GM19324 (cell line): ENCODE data around the gene OXCT2.
"Not testable (repeated sequence)": the region's sequence is repeated elsewhere in the genome, so short reads cannot be mapped to it uniquely, and the experiment has no call there.

Experiments
- ATAC-seq: cut with Tn5 transposase; IDR thresholded peaks from one replicate; pipeline ENCODE4 v1.9.1; 2021; ENCODE audit warnings: mild to moderate bottlenecking, moderate library complexity; ENCODE audit not compliant: unreplicated experiment, low FRiP score

OXCT2 gene

DNA sequence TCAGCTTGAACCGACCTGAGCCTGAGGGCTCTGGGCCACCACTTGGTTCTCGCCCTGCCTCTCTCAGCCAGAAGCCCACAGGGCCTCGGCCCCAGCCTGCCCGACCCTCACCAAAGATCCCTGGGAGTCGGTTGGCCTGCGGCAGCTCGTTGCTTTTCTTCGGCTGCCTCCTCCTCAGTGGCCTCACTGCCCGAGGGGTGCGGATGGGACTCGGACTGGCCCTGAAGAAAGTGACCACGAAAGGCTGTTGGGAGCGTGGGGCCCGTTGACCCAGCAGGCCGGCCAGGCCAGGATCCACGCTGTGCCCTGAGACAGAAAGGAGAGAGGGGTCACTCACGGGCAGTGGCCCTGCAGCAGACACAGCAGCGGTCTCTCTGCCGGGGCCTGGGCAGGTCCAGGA is 6.6 kb downstream of the OXCT2 start:
- not testable (repeated sequence) for ATAC-seq

DNA sequence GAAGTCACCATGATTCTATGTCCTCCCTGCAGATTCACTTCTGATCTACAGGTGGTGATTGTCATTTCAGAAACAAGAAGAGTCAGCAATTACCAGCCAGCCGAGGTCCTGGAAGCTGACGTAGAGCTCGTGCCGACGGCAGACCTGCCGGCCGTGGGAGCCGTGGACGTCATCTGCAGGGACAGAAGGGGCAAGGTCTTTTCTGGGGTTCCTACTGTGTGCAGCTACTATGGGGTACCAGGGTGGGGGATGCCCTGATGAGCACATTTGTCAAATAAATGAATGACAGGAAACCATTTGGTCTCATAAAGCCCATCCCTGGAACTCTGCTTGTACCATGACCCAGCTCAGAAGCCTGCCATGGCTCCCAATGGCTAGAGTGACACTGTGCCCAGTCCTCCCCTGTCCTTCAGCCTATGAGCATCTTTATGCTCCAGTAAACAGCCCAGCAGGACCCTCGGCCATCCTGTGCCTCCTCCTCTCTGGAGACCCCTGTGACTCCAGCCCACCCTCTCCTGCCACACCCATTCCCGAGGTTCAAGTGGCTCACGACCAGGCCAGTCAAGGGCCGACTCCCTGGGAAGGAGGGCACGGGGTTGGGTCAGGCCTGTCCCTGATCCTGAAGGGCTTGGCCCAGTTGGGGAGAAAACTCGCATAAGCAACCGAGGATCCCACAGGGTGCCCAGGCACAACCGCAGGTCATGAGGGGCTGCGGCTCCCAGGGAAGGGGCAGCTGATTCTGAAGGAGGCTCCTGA is 7.4 kb downstream of the OXCT2 start:
- ATAC-seq, result not testable (repeated sequence)

DNA sequence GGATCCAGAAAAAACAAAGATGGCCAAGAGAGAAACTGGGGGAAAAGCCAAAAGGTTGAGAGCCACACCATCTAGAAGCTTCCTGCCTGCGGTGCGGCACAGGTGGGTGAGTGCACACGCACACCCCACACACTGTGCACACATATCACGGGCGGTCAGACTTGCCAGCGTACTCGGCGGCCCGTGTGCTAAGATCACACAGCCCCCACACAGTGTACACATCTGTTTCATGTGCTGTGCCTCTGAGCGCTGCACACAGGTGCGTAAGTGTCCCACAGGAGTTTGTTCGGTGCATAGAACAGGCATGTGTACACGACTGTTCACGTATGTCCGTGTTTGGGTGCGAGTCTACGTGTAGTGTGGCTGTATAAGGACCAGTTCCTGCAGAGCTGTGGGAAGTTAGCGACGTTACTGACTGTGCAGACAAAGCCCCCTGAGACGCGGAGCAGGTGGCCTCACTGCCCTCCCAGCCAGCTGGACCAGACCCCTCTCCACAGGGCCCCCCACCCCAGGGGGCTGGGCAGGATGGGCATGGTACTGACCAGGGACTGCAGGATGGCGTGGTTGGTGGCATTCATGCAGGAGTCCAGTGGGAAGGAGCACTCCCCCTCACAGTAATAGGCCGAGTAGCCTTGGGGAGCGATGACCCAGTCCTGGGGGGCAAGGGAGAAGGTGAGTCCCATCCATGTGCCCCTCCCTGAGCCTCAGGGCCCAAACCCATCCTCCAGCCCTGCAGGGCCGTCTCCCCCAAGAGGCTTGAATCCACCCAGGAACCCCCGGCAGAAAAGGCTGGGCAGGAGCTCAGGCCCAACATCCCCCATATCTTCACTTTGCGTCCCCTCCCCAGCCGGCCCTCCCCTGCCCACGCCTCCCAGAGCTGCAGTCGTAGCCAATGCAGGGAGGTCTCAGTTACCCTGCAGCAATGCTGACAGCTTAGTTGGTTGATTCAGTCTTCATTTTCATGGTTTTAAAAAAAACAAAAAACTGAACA is 8.3 kb downstream of the OXCT2 start:
- no peak for ATAC-seq

DNA sequence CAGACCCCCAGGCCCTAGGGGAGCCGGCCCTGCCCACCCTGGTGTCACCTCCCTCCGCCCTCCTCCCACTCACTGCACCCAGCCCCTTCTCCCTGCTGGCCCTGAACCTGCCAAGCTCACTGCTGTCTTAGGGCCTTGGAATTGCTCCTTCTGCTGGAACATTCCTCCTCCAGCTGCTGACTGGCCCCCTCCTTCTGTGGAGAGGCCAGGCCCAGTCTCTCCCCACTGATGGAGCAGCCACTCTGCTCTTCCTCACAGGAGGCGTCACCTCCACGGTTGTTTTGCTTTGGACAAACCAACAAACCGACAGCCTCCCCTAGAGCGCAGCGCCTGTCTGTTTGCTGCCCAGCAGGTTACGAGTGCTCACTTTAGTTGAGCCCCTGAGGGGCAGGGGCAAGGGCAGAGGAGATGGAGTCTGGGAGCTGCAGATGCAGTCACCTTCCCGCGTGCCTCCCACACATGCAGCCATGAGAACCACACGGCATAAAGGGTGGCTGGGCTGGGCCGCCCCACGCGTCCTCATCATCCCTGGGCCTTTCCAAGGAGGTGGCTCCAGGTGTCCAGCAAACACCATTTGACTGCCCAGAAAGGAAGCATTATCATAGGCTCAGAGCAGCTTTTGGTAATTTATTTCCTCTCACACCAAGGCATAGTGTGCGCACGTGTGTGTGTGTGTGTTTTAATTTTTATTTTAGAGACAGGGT is 9.4 kb downstream of the OXCT2 start:
- no peak for ATAC-seq

DNA sequence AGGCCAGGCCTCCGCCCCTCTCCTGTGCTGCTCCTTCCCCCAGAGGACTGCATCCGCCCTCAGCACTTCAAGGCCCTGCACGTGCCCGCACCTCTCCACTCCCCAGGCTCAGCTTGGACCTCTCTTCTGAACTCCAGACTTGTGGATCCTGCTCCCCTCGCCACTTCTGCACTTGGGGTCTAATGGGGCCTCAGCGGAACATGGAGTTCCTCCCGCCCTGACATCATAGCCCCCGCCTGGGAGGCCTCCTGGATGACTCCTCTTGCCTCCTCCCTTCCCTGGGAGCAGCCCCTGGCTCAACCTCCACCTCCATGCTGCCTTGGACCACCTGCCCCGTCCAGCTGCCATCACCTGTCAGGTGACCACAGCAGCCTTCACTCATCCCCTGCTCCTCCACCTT is 10.1 kb downstream of the OXCT2 start:
- ATAC-seq, result no peak

DNA sequence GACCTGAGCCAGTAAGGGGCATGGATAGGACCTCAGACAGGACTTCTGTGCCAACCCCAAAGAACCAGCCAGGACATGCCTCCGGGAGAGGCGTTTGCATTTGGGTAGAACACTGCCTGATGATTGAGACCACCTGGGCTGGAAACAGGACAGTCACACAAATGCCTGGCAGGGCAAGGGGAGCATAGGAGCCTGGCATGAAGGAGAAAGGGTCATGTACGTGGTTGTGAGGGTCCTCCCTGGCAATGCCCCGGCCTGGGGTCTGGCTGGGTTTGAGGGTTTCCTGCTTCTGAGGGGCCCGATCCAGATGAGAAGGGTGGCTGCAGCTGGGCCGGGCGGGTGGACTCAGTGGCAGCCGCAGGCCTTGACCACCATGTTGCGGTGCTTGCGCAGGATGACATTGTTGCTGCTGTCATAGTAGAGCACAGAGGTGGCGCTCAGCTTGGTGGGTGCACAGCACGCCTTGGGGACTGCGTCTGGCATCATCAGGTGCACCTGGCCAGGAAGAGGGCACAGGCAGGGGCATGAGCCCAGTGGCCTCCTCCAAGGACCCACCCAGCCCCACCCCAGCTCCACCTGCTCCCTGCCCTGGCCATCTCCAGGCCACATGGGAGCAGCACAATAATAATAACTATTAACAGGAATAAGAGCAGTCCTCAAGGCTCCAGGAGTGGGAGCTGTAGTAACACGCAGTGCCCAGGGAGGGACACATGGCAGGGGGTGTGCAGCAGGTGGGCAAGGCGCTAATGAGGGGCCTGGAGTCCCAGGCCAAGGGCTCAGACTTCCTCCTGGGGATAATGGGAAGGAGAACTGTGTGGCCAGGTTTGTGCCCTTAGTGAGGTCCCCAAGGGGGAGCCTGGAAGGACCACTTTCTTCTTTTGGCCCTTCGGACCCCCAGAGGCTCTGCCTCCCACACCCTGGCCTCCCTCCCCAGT is 10.8 kb downstream of the OXCT2 start:
- ATAC-seq, result no peak

DNA sequence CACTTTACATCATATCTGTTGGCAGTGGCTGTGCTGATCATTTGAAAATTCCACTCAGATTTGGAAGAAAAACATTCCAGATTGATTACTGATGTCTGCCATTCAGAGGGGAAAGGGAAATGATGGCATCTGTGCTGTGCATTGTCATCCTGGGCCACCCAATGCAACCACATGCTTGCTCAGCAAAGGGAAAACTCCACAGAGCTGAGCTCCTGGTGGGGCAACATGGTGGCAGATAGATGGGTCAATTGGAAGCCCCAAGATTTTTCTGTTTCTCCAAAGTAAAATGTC is 11.8 kb downstream of the OXCT2 start:
- ATAC-seq, result no peak

DNA sequence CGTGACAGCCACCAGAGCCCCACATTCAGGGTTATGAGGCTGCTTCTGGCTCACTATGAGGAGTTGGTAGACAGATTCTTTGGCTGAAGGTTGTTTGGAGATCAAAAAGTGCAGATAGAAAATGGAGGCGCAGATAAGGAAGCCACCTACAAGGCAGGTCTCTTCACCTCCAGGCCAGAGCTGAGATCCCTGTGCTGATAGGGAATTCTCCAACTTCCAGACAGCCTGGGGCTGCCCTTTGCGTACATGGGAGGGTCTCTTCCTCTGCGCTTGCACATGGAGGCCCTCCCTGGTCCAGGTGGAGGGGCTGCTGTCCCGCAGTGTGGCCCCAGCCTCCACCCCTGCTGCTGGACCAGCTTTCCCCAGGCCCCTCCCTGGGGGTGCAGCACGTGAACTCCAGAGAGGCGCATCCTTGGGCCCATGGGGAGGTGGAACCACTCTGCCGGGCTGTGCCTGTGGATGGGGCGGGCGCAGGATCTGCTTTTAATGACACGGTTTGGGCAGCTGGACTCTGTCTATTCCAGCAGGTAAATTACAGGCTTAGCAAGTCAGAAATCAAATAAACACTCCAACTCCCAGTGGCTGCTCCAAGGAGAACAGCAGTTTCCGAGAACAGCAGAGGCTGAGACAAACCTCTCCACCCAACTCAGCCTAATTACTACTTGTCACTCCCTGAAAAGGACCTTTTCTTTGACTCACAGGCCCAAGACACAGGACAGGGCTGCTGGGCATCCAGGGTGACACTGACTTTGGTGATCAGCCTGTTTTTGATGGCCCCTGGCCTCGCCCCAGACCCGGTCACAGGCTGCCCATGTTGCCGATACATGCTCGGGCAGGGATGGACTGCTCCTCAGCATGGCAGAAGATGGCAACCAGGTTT is 12.4 kb downstream of the OXCT2 start:
- ATAC-seq, result no peak

DNA sequence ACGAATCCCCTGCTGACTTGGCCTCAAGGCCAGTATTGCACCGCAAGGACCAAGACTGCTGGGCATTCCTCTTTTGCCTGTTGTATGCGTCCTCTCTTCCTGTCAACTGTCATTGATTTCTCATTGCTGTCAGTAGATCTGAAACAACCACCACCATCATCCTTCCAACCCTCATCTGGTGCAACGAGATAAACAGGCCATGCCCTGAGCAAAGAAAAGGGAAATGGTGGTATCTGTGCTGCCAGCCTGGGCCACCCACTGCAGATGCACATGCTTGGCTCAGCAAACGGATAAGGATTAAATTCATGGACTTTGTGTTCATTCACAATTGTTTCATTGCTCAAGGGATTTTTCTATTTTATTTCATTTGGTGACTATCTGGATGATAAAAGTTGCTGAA is 13.6 kb downstream of the OXCT2 start:
- no peak for ATAC-seq

DNA sequence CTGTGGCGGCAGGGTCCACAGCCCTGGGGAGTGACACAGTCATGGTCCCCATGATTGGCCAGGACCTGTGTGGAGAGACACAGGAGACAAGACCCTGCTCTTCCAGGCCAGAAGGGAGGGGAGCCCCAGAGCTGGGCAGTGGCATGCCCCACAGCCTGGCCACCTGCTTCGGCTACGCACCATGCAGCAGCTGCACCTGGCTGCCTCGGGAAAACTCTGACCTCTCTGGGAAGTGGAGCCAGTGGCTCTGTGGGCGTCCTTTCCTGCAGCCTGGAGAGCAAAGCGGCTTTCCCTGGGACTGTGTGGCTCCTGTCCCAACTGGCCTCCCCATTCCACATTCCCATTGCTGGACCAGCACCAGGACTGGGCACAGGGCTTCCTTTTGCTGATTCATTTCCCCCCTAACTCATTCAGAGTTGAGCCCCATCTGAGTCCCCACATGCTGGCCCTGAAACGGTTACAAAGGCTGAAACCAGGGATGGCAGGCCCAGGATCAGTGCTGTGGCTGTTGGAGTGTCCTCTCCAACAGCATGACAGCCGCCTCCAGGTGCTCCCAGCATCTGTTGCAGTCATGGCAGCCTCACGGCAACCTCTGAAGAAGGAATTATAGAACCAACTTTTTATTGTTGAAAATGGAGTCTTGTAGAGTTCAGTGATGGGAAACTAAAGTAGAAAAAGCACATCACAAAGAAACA is 15.0 kb downstream of the OXCT2 start:
- no peak for ATAC-seq

DNA sequence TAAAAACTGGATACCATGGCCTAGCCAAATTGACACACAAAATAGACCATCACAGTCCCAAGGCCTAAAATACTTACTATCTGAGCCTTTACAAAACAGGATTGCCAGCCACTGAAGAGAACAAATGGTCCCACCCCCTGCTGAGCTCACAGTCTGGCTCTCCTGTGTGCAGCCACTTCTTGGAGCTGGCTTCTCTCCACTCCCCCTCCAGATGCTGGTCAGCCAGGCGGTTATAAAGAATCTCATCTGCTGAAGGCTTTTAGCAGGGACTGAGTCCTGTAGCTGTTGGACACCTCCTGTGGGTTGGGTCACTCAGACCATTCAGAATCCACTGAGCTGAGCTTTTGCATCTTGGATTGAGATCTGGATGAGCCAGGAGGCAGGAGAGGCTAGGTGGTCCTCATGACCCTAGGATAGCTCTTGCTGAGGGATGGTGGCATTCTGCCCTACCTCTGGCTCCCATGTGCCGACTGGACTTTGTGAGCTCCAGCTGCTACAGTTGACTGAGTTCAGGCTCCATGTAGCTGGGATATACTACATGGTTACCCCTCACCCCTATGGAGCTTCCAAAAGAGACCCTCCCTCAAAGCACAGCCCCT is 16.1 kb downstream of the OXCT2 start:
- ATAC-seq, result no peak

DNA sequence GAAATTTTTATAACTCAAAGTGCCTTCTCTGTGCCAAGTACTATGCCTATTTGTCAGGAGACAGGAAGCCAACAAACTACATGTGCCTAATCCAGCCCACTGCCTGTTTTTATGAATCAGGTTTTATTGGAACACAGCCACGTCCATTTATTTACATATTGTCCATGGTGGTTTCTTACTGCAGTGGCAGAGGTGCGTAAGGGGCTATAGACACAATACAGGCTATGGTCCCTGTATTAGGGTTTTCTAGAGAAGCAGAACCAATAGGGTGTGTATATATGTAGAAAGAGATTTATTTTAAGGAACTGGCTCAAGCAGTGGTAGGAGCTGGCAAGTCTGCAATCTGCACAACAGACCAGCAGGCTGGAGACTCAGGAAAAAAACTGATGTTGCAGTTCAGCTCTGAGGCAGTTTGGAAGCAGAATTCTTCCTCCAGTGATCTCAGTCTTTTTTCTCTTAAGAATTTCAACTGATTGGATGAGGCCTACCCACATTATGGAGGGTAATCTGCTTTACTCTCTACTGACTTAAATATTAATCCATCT is 17.1 kb downstream of the OXCT2 start:
- ATAC-seq, result no peak

DNA sequence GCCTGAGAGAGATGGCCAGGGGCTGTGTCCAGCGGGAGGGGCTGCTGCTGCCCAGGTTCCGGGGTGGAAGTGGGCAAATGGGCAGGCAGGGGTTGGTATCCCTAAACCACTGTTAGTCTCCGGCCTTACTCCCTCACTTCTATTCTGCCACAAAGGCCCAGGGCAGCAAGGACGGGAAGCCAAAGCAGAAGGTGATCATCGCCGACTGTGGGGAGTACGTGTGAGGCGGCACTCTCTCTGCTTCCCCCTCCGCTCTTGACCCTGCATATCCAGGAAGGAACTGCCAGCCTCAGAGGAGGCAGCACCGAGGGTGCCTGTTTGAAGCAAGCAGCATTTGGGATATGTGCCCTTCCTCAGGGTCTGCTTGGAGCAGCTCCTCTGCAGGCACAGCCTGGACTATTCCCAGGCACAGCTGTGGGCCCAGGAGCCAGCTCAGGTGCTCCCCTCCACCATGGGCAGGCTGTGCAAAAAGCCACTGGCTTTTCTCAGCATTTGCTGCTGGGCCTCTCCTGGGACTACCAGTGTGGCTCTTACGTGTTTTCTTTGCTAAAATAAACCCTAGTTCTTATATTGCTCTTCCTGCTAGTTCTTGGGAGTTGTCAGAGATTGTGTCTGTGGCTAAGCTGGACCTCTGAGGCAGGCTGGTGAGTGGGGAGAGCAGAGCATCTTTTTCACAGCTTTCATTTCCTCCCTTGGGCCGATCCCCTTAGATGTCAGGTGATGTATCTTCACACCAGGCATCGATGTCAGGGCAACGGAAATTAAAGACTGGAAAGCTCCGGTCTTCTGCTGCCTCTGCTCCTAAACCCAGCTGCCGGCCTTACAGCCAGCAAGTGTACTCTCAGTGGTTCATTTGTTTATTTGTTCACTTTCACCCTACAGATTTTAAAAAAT is 17.8 kb downstream of the OXCT2 start:
- ATAC-seq, result no peak

DNA sequence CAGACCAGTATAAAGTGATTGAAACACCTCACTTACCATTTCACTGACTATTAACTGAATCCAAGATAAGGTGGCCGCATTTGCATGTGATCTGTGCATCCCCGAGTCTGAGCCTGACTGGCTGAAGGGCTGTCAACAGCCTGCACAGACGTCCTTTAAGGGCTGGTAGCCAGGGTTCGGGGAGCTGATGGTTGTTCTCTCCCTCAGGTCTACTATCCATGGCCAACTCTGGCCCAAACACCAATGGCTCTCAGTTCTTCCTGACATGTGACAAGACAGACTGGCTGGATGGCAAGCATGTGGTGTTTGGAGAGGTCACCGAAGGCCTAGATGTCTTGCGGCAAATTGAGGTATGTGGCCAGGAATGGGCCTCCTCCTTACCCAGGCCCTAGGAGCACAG is 18.4 kb downstream of the OXCT2 start:
- ATAC-seq, result no peak

DNA sequence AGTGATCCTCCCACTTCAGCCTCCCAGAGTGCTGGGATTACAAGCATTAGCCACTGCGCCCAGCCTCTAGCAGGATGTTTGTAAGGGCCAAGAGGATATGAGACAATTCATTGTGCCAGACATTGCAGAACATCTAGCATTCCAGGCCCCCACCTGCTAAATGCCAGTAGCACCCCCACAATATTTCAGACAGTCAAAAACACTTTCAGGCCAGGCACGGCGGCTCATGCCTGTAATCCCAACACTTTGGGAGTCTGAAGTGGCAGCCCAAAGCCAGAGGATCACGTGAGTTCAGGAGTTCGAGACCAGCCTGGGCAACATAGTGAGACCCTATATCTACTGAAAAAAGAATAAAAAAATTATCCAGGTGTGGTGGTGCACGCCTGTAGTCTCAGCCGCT is 19.6 kb downstream of the OXCT2 start:
- no peak for ATAC-seq

DNA sequence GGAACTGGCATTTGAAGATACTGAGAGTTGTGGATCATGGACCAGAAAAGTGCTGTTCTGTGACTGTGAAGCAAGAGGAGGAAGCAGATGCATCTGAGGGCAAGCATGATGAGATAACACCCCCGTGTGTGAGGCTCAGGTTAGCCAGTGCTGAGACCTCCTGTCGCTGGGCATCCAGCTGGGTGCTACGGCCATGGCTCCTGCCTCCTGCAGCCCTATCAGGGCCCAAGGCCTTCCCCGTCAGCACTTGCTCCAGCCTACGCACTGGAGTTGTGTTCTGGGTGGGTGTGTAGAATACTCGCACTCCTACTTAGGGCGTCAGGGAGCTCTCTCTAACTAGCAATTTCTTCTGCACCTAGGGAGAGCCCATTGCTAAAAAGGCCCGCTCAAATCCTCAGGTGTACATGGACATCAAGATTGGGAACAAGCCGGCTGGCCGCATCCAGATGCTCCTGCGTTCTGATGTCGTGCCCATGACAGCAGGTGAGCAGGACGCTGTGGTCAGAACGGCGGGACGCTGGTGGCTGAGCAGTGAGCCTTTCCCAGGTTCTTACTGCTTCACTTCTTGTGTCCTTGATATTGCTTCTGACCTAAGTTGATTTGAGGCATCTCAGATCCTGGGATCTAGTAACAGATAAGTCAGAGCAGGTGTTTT is 26.0 kb downstream of the OXCT2 start:
- no peak for ATAC-seq
